Measurements from ENCODE around the gene ESRRG.
"Not testable (repeated sequence)": the region's sequence is repeated elsewhere in the genome, so short reads cannot be mapped to it uniquely, and the experiment has no call there.

The ESRRG gene

DNA sequence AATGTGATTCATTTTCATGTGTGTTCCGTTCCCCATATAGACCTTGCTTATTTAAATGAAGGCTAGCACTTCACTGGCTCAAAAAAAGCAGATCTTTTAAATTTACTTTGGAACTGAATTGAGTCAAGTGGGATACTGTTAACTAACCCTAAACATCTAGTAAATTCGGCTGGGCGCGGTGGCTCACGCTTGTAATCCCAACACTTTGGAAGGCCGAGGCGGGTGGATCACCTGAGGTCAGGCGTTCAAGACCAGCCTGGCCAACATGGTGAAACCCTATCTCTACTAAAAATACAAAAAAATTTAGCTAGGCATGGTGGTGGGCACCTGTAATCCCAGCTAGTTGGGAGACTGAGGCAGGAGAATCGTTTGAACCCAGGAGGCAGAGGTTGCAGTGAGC lies 19.2 kb downstream of the ESRRG start:
- not testable (repeated sequence) for DNase-seq (ENCODE audit: low read depth)

DNA sequence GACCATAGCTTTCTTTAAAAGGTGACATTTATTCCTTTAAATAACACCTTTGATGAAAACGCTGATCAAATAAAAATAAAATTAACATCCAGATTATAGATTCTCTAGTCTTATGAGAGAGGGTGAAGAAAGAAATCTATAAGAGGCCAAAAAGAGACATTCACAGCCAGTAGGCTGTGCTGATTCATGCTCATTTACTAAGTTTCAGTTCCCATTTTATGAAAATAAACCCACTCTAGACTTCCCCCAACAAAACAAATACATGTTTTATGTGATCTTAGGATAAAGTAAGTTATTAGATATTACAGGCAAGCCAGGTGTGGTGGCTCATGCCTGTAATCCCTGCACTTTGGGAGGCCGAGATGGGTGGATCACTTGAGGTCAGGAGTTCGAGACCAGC lies 21.1 kb downstream of the ESRRG start:
- DNase-seq (ENCODE audit: low read depth): no peak

DNA sequence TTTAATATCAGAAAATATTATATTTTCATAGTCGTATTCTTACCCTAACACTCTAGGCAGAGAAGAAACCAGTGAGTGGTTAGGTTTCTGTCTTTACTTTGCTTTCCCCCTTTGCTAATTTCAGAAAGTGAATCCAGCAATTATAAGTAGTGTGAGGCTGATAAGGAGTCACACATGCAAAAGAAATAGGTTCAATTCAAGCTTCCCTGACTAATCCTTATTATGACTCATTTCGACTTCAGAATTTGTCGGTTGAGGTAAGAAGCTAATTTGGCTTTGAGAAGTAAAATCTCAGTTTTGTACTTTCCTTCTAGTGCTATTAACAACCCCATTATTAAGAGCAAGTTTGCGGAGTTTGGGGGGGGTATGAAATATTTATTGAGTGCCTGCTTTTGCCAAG lies 22.4 kb downstream of the ESRRG start:
- DNase-seq (ENCODE audit: low read depth): no peak

DNA sequence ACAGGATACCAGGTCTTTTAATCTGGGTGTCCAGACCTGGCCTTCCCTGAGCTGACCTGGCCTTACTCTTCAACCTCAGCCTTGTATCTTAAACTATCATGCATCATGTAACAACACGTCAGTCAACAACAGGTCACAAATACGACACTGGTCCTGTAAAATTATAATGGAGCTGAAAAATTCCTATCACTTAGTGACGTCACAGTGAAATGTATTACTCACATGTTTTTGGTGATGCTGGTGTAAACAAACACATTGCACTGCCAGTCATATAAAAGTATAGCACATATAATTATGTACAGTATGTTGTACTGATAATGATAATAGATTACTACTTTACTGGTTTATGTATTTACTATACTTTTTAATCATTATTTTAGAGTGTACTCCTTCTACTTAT lies 31.5 kb downstream of the ESRRG start:
- DNase-seq (ENCODE audit: low read depth): no peak

DNA sequence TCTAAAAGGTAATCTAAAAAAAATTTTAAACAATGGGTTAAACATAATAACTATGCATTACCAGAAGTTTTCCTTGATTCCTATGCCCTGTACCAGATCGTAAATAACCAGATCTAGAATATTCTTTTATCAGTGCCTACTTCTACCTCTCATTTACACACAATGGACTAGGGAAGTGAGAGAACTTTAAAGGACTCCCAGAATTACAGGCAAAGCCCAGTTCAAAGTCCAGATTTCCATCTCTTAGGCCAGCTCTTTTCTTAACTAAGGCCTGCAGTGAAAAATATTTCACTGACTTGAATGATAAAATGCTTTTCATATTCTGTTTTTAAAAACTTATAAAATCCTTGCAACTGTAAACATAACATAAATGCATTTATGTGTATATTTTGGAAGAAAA lies 32.6 kb downstream of the ESRRG start:
- no peak for DNase-seq (ENCODE audit: low read depth)

DNA sequence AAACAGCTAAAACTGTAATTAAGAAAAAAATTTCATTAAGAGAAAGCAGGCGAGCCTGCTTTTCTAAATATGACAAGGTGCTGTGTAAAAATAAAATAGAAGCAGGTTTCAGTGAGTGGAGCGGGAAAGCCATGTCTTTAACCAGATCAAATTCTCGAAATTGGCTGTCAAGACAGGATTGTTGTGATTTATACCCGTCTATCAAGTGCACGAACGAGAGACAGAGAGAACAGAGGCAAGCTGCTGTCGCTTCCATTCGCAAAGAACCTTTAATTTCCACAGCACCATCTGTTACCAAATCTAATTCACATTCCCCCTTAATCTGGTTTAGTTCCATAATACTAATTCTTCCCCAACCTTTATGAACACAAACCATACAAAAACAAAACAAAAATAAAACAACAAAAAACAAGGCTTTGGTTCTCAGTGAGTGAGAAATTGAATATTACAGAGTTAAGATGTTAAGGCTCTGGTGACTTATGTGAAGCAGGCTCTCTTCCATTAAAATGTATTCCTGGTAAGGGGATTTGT lies 35.0 kb downstream of the ESRRG start:
- DNase-seq (ENCODE audit: low read depth): no peak

DNA sequence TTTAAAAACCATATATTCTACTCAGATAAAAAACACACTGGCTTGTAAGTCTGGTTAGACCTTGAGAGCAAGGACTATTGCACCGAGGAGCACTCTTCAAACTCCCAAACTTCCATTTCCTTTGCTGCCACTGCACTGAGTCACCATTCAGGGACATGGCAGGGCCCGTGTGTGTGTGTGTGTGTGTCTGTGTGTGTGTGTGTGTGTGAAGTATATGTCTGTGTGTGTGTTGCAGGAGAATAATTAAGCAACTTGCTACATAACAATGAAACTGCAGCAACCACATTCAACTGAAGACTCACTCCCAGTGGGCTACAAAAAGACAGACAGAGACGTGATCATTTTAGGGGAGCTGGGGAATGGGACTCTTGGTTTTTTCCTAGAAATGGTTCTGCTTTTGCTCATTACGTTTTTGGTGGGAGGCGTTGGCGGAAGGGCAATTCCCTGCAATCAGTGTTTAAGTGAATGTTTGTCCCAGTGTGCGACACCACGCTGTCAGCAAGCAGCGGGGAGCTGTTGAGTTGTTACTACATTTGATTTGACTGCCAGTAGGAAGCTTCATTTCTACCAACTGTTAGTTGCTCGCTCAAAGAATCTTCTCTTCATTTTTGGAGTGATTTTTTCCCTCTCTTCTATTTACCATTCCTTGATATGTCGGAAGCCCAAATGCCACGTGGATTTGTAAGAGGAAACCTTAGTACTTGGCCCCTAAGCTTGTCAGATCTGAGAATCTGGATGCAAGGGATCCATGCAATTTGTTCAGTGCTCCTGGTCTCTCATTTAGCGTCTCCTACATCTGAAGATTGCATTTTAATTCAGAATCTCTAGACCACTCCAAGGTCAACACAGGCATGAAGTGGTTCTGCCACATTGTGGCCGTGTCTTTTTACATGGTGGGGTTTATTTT lies 36.1 kb downstream of the ESRRG start:
- no peak for DNase-seq (ENCODE audit: low read depth)

DNA sequence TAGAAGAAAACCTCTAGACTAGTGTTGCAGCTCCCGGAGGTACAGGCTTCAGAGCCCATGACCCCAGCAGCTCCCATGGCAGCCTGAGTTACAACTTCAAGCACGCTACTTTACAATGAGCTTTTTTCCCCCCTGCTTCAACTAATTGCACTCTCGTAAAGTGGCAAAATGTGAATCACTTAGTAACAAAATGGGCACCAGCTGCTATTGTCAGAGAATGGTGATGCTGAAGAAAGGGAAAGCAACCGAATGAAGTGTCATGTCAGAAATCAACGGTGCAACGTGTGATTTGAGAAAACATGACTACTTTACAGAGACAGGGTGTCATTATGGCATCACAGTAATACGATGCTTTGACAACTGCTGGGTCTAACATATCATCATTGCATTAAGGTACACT lies 40.5 kb downstream of the ESRRG start:
- DNase-seq (ENCODE audit: low read depth): no peak

DNA sequence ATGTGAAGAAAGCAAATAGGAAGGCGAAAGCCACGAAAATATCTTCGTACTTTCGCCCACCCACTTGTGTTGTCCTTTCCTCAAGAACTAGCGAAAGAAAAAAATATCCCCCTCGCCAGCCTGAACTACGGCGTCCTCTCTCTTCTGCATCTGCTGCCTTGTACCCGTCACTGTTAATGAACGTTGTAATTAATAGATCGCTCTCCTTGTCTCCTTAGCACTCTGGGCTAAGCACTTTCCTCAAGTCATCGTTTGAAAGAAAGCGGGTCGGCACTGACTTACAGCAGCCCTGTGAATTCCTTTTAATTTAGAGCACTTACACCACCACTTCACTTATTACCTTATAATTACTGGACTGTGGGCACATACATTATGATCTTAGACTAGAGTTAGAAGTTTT lies 44.1 kb downstream of the ESRRG start:
- no peak for DNase-seq (ENCODE audit: low read depth)

DNA sequence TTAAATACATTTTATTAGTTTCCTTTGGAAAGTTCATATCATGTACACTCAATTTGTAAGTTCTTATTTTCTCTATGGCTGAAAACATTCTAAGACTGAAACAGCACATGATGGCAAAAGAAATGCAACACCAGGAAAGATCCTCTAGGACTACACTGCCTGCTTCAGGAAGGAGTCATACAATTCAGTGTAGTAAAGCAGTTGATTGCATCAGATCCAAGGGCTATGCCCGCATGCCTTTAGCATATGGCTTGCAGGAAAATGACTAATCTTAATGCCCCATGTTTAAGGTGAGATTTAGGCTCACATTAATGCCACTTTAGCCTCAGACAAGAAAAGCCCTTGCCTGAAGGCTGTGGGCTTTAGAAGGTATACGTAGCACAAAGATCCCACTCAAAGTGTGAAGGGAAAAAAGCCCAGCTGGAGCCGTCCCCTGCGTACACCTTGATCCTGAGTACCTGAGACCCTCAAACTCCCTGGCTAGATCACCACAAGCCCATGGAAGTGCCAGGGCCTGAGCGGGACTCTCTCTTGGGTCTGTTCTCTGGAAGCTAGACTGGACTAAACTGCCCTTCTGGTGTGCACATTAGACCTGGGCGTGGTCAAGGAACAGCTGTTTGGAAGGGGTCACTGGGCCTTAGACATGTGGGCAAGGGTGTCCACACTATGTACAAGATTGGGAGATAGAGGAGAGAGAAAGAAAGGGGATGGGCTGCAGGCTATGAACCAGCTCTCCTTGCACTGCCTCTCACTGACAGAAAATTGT lies 52.9 kb downstream of the ESRRG start:
- no peak for DNase-seq (ENCODE audit: low read depth)

DNA sequence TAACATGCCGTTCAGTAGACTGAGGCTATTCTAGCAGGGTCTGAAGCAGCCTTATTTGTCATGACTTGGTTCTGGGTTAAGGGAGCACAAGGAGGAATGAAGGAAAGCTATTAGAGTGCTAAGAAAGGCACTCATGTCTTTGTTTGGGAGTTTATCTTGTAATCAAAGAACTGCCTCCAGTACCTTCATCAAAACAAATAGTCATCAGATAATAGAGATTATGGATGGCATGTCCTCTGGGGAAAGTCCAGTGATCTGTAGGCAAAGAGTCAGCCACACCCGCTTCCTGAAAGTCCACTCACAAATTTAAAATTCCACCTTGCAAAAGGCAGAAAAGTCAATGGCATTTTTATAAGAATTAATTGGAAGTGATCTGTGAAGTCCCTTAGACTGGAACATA lies 56.8 kb downstream of the ESRRG start:
- no peak for DNase-seq (ENCODE audit: low read depth)

DNA sequence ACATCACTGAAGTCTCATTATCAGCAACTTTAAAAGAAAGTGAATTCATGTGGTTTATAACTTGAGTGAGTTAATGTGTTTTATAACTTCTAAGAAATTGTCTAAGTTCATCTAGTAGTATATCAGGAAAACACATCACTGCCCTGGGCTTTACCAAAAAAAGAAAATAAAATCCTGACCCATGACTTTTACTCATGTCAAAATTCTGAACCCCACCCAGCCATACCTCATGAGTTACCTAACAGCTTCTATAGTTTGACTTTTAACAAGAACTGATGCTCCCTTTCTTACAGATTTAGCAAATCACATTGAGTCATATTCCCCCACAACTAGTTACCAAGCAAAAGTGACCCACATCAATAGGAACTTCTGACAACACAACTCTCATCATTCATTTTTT lies 57.4 kb downstream of the ESRRG start:
- DNase-seq (ENCODE audit: low read depth): no peak

DNA sequence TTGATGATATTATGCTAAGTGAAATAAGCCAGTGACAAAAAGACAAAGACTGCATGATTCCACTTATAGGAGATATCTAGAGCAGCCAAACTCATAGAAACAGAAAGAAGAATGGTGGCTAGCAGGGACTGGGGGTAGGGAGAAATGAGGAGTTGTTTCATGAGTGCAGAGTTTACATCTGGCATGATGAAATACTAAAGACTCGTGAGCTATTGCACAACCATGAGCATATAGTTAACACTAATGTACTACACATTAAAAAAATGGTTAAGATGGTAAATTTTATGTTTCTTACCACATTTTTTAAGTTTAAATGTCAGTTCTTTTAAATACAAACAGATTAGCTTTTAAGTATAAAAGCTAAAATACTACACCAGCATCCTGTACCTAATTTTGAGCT lies 57.8 kb downstream of the ESRRG start:
- DNase-seq (ENCODE audit: low read depth): no peak

DNA sequence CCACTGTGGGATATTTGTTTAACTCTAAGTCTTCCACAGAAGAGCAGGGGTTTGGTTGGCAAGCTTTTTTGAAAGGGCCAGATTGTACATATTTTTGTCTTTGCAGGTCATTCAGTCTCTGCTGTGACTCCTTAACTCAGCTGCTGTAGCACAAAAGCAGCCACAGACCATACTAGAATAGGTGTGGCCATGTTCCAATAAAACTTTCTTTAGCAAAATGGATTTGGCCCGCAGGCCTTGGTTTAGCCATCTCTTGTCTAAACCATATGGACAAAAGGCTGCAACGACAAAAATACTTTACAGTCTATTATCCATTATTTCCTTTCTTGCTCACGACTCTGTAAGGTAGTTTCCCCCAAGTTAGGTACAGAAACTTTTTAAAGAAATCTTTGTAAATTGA lies 60.5 kb downstream of the ESRRG start:
- DNase-seq (ENCODE audit: low read depth): no peak

DNA sequence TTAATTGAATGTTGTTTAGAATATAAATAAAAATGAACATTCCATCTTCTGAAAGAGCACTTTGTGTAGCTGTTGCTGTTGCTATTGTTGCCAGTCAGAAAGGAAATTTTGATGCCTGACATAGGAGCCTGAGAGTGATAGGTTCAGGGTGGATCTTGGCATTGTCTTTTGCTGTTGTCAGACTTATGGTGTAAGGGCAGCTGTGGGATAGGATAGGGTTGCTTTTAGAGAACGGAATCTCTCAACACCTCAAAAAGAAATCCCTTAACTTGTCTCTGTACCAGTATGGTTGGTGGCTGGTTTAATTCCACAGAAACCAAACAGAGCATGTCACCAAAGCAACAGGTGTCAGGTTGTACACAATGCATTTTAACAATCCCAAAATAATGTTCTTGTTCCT lies 62.7 kb downstream of the ESRRG start:
- no peak for DNase-seq (ENCODE audit: low read depth)

DNA sequence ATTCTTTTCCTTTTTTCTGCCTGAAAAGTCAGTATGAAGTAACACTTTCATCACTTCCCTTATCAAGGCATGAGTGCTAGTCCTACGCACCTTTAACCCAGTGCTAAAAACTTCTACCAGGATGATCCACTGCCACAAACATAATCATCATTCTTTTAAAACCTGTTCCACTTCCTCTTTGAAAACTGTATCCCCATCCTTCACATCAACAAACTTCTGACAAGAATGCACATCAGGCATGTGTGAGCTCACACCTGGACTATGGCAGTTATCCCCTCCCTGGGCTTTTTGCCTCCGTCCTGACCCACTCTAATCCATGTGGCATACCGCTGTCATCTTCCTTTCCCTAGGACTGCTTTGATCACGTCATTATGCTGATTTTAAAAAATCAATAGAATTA lies 70.2 kb downstream of the ESRRG start:
- no peak for DNase-seq (ENCODE audit: low read depth)

DNA sequence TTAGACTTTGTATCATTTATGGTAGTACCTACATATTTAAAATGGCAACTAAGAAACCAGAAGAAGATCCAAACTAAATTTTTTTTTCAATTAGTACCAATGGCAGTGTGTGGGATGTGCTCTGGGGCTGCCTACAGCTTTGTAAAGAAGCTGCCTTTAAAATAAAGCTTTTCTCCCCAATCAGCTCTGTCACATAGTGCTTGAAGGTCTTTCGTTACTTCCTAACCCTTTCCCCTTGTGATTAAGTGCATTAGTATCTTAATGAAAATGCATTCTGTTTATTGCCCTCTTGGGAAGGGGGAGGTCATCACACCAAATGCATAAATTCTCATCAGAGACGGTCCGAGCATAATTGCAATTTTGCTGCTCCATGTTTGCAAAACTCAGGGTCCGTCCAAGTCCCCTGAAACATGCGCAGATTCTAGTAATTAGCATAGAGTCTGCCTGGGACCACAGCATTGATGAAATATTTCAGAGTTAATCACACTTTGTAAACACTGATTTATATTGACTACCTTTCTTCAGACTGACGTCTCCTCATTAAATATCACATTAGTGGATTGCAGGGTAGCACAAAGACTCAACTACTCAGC lies 71.3 kb downstream of the ESRRG start:
- no peak for DNase-seq (ENCODE audit: low read depth)

DNA sequence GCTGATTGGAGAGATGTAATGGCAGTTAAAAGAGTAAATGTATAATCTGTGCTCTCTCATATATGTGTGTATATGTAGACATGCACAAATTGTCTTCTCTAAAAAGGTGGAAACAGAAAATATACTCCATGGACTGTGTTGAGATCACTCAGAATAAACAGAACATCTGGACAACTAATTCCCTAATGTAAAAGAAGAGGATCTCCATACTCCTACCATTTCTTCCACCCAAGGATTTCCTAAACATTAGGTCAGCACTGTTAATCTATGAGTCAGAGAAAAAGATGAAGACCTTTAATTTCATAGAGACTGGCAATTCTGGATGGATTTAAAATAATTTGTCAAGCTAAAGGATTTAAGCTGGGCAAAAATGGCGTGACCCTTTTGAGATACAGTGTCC lies 80.1 kb downstream of the ESRRG start:
- DNase-seq (ENCODE audit: low read depth): no peak

DNA sequence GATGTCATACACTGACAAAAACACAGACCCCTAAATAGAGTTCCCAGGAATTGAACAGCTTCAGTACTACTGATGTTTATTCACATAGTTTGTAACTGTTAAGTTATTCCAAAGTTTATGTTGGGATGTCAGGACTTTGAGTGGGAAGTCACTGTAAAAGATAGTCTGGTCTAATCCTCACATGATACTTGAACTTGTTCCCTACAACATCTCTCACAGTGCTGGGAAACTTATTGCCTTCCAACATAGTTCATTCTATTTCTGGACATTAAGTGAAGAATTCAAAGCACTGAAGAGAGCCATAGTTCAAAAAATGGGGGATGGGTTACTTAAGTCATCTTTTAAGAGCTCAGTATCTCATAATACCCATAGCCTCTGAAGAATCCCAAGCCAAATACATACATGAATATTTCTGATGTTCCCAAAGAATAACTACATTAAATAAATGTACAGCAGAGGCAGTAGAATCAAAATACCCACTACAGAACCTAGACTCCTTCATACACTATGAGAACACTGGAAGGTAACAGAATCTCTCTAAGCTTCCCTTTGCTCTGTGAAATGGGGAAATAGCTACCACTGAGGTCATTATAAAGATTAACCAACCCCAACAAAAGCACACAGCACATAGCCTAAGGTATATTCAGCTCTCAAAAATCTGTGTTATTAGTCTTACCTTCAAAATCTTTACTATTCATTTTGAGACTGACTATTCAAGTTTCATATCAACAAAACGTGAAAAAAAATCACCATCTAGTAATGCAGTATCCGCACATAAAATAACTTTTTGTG lies 81.4 kb downstream of the ESRRG start:
- DNase-seq (ENCODE audit: low read depth): no peak

DNA sequence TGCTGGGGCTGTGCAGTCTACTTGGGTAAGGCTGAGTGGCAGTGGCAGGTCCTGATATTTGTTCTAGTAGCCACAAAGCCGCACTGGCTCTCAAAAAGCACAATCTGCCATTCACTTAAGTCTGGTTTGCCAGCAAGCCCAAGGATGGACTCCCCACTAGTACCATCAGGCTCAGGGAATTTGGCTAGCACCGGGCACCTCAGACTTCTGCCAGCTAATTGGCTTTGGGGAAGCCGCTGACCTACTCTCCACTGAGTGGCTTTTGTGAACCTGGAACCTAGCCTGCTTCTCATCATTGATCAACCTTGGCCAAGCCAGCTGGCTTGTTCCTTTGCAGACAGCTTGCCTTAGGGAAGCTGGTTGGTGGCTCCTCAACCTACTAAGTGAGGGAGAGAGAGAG lies 83.1 kb downstream of the ESRRG start:
- DNase-seq (ENCODE audit: low read depth): no peak

DNA sequence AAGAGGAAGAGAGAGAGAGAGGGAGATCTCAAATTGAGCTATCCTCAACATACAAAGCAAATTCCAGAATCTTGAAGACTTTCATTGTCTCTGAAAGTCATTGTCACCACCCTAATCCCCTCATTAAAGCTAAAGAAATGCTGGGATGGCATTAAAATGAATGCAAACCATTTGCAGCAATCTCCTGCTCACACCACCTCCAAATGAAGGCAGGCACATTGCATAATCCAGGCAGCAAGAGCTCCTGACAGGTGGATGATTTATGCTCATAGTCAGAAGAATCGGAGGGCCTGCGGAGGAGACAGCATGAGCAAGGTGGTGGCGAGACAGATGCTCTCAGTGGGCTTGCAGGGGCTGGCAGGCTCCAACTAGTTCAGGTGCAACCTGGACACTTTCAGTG lies 90.2 kb downstream of the ESRRG start:
- no peak for DNase-seq (ENCODE audit: low read depth)

DNA sequence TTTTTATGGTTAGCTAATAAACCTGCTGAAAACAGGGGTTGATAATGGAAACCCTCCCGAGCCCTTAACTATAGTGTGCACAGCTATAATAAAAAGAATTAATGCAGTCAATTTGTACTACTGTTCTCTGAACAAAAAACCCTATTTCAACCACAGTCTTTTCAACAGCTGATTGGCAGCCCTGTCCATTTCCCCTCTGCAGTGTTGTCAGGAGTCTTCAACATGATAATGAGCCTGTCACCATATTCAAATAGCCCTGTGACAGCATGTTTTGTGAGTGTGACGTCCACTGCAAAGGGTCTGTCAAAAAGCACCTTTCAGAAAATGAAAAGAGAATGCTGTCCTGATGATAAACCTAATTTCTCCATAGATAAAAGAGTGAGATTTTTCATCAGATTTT lies 92.7 kb downstream of the ESRRG start:
- no peak for DNase-seq (ENCODE audit: low read depth)
